ENCODE results near the gene LIMS1.
"Not testable (repeated sequence)": the region's sequence is repeated elsewhere in the genome, so short reads cannot be mapped to it uniquely, and the experiment has no call there.

GRCh38 chr2:108601199-108601598 is 66.9 kb downstream of the LIMS1 start:
- TF ChIP-seq CTCF, POLR2A (IDR thresholded peaks at IDR 0.05): not testable (repeated sequence)
